ENCODE measurements around the gene DPP4.
A peak's percentile ranks its signal among the peaks of the same experiment; 100 is the strongest.

Gene DPP4

GRCh38 chr2:162061021-162061420 is 13.0 kb downstream of the DPP4 start:
- TF ChIP-seq ZNF70 (CRISPR knock-in tag; IDR thresholded peaks at IDR 0.05): no peak
- TF ChIP-seq ESRRG (CRISPR knock-in tag; IDR thresholded peaks at IDR 0.05): no peak
- TF ChIP-seq, protein P1, sequence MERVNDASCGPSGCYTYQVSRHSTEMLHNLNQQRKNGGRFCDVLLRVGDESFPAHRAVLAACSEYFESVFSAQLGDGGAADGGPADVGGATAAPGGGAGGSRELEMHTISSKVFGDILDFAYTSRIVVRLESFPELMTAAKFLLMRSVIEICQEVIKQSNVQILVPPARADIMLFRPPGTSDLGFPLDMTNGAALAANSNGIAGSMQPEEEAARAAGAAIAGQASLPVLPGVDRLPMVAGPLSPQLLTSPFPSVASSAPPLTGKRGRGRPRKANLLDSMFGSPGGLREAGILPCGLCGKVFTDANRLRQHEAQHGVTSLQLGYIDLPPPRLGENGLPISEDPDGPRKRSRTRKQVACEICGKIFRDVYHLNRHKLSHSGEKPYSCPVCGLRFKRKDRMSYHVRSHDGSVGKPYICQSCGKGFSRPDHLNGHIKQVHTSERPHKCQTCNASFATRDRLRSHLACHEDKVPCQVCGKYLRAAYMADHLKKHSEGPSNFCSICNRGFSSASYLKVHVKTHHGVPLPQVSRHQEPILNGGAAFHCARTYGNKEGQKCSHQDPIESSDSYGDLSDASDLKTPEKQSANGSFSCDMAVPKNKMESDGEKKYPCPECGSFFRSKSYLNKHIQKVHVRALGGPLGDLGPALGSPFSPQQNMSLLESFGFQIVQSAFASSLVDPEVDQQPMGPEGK (CRISPR knock-in tag; IDR thresholded peaks at IDR 0.05; ENCODE audit: borderline replicate concordance): no peak
- no peak for TF ChIP-seq ZNF8 (CRISPR knock-in tag; IDR thresholded peaks at IDR 0.05)
- no peak for ATAC-seq

GRCh38 chr2:162060532-162060931 is 13.5 kb downstream of the DPP4 start:
- TF ChIP-seq CSRNP3 (CRISPR knock-in tag; IDR thresholded peaks at IDR 0.05) (no peak), RARB (CRISPR knock-in tag; IDR thresholded peaks at IDR 0.05) (no peak), ZNF8 (CRISPR knock-in tag; IDR thresholded peaks at IDR 0.05) (no peak), ZC3H10 (CRISPR knock-in tag; IDR thresholded peaks at IDR 0.05) (no peak), ARNTL (CRISPR knock-in tag; IDR thresholded peaks at IDR 0.05; ENCODE audit: borderline replicate concordance, low read depth) (no peak), POU6F1 (CRISPR knock-in tag; IDR thresholded peaks at IDR 0.05; ENCODE audit: borderline replicate concordance, low read depth) (no peak), TOX (CRISPR knock-in tag; IDR thresholded peaks at IDR 0.05; ENCODE audit: borderline replicate concordance) (no peak), TCF4 (CRISPR knock-in tag; IDR thresholded peaks at IDR 0.05; ENCODE audit: borderline replicate concordance) (no peak), BACH2 (CRISPR knock-in tag; IDR thresholded peaks at IDR 0.05; ENCODE audit: borderline replicate concordance) (no peak), CSDC2 (CRISPR knock-in tag; IDR thresholded peaks at IDR 0.05) (no peak), TSHZ2 (CRISPR knock-in tag; IDR thresholded peaks at IDR 0.05) (no peak), ZNF565 (CRISPR knock-in tag; conservative IDR thresholded peaks at IDR 0.05; ENCODE audit: low read depth) (no peak)
- TF ChIP-seq, protein P2, sequence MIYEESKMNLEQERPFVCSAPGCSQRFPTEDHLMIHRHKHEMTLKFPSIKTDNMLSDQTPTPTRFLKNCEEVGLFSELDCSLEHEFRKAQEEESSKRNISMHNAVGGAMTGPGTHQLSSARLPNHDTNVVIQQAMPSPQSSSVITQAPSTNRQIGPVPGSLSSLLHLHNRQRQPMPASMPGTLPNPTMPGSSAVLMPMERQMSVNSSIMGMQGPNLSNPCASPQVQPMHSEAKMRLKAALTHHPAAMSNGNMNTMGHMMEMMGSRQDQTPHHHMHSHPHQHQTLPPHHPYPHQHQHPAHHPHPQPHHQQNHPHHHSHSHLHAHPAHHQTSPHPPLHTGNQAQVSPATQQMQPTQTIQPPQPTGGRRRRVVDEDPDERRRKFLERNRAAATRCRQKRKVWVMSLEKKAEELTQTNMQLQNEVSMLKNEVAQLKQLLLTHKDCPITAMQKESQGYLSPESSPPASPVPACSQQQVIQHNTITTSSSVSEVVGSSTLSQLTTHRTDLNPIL (CRISPR knock-in tag; IDR thresholded peaks at IDR 0.05; ENCODE audit: low read depth): no peak
- no peak for ATAC-seq

DNA sequence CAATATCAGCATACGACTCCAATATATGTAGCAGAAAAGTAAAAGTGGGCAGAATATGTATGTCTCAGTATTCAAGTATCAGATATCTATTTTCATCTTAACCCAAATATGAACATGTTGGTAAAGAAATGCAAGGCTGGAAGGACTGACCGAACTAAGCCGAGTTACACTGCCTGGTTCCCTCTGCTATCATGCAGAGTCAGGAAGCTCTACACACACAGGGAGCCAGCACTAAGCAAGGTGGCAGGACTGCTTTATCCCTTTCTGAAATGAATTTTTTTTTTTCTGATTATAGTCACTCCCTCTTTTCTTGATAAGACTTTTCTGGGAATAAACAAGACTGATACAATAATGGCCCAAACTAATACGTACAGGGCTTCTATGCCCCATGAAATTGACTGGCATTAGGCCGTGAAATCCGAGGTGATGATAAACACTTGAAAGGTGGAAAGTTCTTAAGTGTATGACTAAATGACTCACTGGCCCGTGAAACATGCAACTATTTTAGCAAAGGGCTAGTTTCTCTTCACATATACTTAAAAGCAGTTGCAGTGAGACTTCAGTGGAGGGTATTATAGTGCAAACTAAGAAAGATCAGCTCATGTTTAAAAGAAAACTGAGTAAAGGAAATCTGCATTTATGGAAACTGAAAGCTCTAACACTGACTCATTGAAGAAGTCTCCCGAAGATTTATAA is 14.9 kb downstream of the DPP4 start:
- ATAC-seq: peak; percentile 80
- TF ChIP-seq SNAI2 (CRISPR knock-in tag; IDR thresholded peaks at IDR 0.05) (no peak), CSDC2 (CRISPR knock-in tag; IDR thresholded peaks at IDR 0.05) (no peak), ZNF8 (CRISPR knock-in tag; IDR thresholded peaks at IDR 0.05) (no peak)

DNA sequence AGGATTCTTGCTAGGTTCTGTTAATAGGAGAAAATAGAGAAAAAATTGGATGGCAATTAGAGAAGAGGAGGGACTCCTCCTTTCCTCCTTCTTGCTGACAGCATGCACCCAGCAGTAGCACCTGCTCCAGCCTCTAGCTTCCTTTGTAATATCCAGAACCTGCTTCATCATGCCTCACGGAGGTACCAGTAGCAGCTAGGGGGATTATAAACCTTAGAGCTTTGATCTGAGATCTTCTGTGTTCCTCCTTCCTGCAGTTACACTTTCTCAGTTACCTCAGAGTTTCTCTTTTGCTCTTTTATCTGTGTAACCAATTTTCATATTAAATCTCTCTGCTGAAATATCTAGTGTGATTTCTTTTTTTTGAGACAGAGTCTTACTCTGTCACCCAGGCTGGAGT is 16.6 kb downstream of the DPP4 start:
- ATAC-seq: no peak
- TF ChIP-seq ARNTL (CRISPR knock-in tag; IDR thresholded peaks at IDR 0.05; ENCODE audit: borderline replicate concordance, low read depth): no peak
- no peak for TF ChIP-seq ZFP30 (CRISPR knock-in tag; IDR thresholded peaks at IDR 0.05)
- TF ChIP-seq, protein P2 (CRISPR knock-in tag; IDR thresholded peaks at IDR 0.05; ENCODE audit: low read depth): no peak
- no peak for TF ChIP-seq GLIS3 (CRISPR knock-in tag; IDR thresholded peaks at IDR 0.05)
- no peak for TF ChIP-seq TCF4 (CRISPR knock-in tag; IDR thresholded peaks at IDR 0.05; ENCODE audit: borderline replicate concordance)
- TF ChIP-seq ISL1 (CRISPR knock-in tag; IDR thresholded peaks at IDR 0.05): no peak
- no peak for TF ChIP-seq TSHZ2 (CRISPR knock-in tag; IDR thresholded peaks at IDR 0.05)
- no peak for TF ChIP-seq BACH2 (CRISPR knock-in tag; IDR thresholded peaks at IDR 0.05; ENCODE audit: borderline replicate concordance)
- TF ChIP-seq OSR1 (CRISPR knock-in tag; IDR thresholded peaks at IDR 0.05): no peak
- TF ChIP-seq ESRRG (CRISPR knock-in tag; IDR thresholded peaks at IDR 0.05): no peak
- TF ChIP-seq SNAI2 (CRISPR knock-in tag; IDR thresholded peaks at IDR 0.05): no peak
- no peak for TF ChIP-seq PPARA (CRISPR knock-in tag; IDR thresholded peaks at IDR 0.05; ENCODE audit: borderline replicate concordance)
